ENCODE measurements around the gene SLC22A3.
A peak's percentile ranks its signal among the peaks of the same experiment; 100 is the strongest.
"Not testable (repeated sequence)": the region's sequence is repeated elsewhere in the genome, so short reads cannot be mapped to it uniquely, and the experiment has no call there.

Gene SLC22A3

GRCh38 chr6:160439751-160440150 lies 91.6 kb downstream of the SLC22A3 start:
- TF ChIP-seq, protein P1, sequence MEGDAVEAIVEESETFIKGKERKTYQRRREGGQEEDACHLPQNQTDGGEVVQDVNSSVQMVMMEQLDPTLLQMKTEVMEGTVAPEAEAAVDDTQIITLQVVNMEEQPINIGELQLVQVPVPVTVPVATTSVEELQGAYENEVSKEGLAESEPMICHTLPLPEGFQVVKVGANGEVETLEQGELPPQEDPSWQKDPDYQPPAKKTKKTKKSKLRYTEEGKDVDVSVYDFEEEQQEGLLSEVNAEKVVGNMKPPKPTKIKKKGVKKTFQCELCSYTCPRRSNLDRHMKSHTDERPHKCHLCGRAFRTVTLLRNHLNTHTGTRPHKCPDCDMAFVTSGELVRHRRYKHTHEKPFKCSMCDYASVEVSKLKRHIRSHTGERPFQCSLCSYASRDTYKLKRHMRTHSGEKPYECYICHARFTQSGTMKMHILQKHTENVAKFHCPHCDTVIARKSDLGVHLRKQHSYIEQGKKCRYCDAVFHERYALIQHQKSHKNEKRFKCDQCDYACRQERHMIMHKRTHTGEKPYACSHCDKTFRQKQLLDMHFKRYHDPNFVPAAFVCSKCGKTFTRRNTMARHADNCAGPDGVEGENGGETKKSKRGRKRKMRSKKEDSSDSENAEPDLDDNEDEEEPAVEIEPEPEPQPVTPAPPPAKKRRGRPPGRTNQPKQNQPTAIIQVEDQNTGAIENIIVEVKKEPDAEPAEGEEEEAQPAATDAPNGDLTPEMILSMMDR (conservative IDR thresholded peaks at IDR 0.05; ENCODE audit: control insufficient read depth, insufficient read depth, low read depth, low read length), result no peak
- H3K4me3 ChIP-seq (ENCODE audit: control insufficient read depth, low read depth, low read length), result no peak overlapping the region
- DNase-seq (ENCODE audit: low read depth), result peak; percentile 9

GRCh38 chr6:160442151-160442550 lies 94.0 kb downstream of the SLC22A3 start:
- TF ChIP-seq, protein P1 (conservative IDR thresholded peaks at IDR 0.05; ENCODE audit: control insufficient read depth, insufficient read depth, low read depth, low read length), result no peak
- DNase-seq (ENCODE audit: low read depth), result no peak
- H3K4me3 ChIP-seq (ENCODE audit: control insufficient read depth, low read depth, low read length), result no peak overlapping the region

- DNase-seq (ENCODE audit: low read depth), result no peak
- no peak overlapping the region for H3K4me3 ChIP-seq (ENCODE audit: control insufficient read depth, low read depth, low read length)
- TF ChIP-seq, protein P1 (conservative IDR thresholded peaks at IDR 0.05; ENCODE audit: control insufficient read depth, insufficient read depth, low read depth, low read length), result no peak
Observed at GRCh38 chr6:160445130-160445529, 97.0 kb downstream of the SLC22A3 start.

DNA sequence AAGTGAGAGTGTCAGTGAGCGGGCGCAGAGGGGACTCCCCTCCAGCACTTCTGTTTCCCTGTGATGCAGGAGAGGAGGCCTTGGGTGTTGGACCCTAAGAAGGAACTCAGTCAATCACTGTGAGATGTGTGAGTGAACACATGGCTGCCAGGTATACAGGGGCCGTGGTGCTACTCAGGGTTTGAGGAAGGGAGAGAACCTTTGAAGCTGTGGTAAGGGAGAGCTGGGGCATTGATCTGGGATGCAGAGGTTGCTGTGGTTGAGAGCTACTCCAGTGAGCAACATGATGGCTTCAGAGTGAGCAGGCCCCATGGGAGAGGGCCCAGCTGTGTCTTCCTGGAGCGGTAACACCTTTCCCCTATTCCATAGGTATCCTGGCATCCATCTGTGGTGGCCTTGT lies 99.2 kb downstream of the SLC22A3 start:
- H3K4me3 ChIP-seq (ENCODE audit: control insufficient read depth, low read depth, low read length), result no peak overlapping the region
- TF ChIP-seq, protein P1 (conservative IDR thresholded peaks at IDR 0.05; ENCODE audit: control insufficient read depth, insufficient read depth, low read depth, low read length), result no peak
- no peak for DNase-seq (ENCODE audit: low read depth)

- not testable (repeated sequence) for H3K4me3 ChIP-seq (ENCODE audit: control insufficient read depth, low read depth, low read length); DNase-seq (ENCODE audit: low read depth)
Observed at GRCh38 chr6:160449787-160450186, 101.6 kb downstream of the SLC22A3 start.

DNA sequence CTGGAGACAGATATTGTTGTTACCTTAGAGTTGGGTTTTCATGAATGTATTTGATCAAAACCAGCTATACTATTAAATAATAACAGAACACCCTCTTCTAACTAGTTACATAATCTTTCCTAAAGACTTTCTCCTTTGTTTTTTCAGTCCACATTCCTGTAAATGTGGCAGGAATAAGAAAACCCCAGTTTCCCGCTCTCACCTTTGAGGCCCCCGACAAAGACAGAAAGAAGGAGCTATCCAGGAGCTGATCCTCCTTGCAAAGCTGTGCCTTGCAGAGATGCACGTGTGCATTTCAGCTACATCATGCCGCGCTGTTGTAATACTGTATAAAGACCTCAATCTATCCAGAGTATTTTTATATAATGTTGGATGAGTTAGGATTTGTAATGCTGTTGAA lies 102.7 kb downstream of the SLC22A3 start:
- TF ChIP-seq, protein P1 (conservative IDR thresholded peaks at IDR 0.05; ENCODE audit: control insufficient read depth, insufficient read depth, low read depth, low read length), result no peak
- DNase-seq (ENCODE audit: low read depth), result no peak
- H3K4me3 ChIP-seq (ENCODE audit: control insufficient read depth, low read depth, low read length), result no peak overlapping the region

DNA sequence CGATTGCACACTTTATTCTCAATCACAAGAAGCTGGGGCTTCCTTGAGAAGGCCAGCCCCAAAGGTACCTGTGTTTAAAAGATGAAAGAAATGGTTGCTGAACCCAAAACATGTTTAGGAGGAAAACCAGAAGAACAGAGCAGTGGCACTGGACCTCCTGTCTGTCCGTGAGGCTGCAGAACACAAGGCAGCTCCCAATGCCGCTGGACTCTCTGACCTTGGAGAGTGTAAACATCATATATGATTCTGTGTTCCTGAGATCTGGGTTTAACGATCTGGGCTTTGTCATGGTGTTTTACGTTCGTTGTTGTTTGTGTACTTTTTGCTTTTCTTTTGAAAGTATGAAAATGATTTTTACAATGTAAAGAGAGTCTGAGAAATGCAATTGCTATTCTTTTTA lies 106.1 kb downstream of the SLC22A3 start:
- DNase-seq (ENCODE audit: low read depth), result no peak
- TF ChIP-seq, protein P1 (conservative IDR thresholded peaks at IDR 0.05; ENCODE audit: control insufficient read depth, insufficient read depth, low read depth, low read length), result no peak
- no peak overlapping the region for H3K4me3 ChIP-seq (ENCODE audit: control insufficient read depth, low read depth, low read length)
